ENCODE results near the gene SH2D7.
A peak's percentile ranks its signal among the peaks of the same experiment; 100 is the strongest.

Gene SH2D7

DNA sequence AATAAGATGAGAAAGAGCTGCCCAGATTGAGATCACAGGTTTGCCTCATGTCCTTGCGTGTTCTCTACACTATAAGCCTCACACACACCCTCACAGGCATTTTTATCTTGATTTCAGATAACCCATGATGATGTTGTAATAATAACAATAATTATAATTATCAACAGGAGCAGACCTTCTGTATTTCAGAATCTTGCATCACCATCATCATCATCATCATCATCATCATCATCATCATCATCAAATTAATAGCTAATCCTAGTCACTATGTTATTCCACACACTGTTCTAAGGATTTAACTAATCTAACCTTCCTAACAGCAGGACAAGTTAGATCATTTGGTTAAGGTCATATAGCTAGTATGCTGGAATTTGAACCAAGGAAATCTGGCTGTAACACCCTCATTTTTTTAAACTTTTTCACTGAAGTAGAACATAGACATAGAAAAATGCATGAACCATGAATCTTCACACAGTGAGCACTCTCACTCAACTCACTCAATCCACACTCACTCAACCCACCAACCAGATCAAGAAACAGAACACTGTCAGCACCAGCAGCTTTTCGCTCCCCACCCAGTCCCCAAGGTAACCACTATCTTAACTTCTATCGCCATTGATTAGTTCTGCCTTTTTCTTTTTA, 1.8 kb upstream of the SH2D7 start:
- TF ChIP-seq ZFP3 (CRISPR knock-in tag; IDR thresholded peaks at IDR 0.05) (no peak), ZNF70 (CRISPR knock-in tag; IDR thresholded peaks at IDR 0.05) (no peak), RARB (CRISPR knock-in tag; IDR thresholded peaks at IDR 0.05) (no peak)
- ATAC-seq = no peak

DNA sequence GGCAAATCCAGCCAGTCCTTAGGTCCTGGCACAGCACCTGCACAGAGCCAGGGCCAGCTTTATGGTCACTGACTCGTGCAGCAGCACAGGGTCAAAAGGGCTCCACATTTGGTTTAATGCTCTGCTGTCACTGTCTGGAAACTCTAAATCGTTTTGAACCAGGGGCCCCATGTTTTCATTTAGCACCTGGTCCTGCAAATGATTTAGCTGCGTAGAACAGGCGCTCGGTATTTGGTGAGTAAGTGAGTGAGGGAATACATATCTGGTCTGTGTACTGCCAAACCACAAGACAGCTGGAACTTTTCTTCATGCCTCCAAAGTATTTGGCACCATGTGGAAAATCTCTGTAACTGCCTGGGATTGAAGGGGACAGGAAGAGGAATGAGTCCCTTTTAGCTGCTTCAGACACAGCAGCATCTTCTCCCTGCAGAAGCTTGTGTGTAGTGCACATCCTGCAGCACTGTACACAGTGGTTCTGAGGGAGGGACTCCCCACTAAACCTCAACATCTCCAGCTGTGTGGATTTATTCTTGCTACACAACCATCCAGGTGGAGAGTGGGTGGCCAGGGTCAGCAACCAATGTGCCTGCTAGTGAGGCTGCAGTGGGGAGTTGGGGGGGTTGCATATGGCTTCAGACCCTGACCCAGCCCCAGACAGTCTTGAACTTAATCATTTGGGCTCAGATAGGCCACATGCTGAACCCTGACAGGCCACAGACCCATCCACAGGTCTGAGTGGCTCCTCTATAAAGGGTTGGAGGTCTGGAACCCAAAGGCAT, 1.1 kb downstream of the SH2D7 start:
- TF ChIP-seq TOX (CRISPR knock-in tag; IDR thresholded peaks at IDR 0.05; ENCODE audit: borderline replicate concordance) = peak; percentile 76; the same call in 1 of the 2 replicates
- no peak for TF ChIP-seq ARNTL (CRISPR knock-in tag; IDR thresholded peaks at IDR 0.05; ENCODE audit: borderline replicate concordance, low read depth)
- TF ChIP-seq, protein P1, sequence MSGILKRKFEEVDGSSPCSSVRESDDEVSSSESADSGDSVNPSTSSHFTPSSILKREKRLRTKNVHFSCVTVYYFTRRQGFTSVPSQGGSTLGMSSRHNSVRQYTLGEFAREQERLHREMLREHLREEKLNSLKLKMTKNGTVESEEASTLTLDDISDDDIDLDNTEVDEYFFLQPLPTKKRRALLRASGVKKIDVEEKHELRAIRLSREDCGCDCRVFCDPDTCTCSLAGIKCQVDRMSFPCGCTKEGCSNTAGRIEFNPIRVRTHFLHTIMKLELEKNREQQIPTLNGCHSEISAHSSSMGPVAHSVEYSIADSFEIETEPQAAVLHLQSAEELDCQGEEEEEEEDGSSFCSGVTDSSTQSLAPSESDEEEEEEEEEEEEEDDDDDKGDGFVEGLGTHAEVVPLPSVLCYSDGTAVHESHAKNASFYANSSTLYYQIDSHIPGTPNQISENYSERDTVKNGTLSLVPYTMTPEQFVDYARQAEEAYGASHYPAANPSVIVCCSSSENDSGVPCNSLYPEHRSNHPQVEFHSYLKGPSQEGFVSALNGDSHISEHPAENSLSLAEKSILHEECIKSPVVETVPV (CRISPR knock-in tag; IDR thresholded peaks at IDR 0.05) = no peak
- TF ChIP-seq ISL1 (CRISPR knock-in tag; IDR thresholded peaks at IDR 0.05) = no peak
- TF ChIP-seq TCF4 (CRISPR knock-in tag; IDR thresholded peaks at IDR 0.05; ENCODE audit: borderline replicate concordance) = peak; percentile 41; the same call in 1 of the 2 replicates
- ATAC-seq = peak; percentile 93

DNA sequence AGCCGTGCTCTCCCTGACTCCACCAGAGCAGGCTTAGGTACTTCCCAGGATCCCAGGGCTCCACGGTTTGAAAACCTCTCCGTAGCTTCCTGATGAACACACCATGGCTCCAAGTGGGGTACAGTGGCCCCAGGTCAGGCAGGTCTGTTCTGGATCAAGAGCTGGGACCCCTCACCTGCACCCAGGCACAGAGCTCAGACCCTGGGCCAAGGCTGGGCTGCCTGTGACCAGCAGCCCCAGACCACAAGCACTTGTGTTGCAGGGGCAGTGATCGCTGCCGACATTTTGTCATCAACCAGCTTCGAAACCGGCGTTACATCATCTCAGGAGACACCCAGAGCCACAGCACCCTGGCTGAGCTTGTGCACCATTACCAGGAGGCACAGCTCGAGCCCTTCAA, 5.3 kb downstream of the SH2D7 start:
- no peak for ATAC-seq
- TF ChIP-seq CSDC2 (CRISPR knock-in tag; IDR thresholded peaks at IDR 0.05) = no peak

DNA sequence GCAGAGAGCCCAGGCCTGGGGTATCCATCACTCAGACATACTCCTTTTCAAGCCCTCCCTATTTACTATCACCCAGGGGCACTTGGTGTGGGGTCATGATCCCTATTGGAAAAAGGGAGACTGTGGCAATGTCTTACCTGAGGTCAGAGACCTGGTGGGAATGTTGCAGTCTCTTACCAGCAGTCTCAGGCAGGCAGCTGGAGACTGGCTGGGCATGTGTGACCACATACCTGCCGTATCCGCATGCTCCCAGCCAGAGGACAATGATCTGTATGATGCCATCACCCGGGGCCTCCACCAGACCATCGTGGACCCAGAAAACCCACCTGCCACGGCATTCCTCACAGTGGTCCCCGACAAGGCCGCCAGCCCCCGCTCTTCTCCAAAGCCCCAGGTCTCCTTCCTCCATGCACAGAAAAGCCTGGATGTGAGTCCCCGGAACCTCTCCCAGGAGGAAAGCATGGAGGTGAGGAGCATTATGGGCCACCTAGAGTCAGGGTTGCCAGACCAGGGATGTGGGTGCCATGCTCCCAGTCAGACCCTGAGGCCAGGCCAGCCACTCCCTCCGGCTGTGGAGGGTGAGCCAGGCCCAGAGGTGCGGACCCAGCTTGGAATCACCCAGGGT, 5.9 kb downstream of the SH2D7 start:
- TF ChIP-seq ZNF70 (CRISPR knock-in tag; IDR thresholded peaks at IDR 0.05) = no peak
- TF ChIP-seq, protein P1 (CRISPR knock-in tag; IDR thresholded peaks at IDR 0.05) = no peak
- TF ChIP-seq TOX (CRISPR knock-in tag; IDR thresholded peaks at IDR 0.05; ENCODE audit: borderline replicate concordance) = no peak
- TF ChIP-seq ZFP30 (CRISPR knock-in tag; IDR thresholded peaks at IDR 0.05) = no peak
- no peak for TF ChIP-seq TCF4 (CRISPR knock-in tag; IDR thresholded peaks at IDR 0.05; ENCODE audit: borderline replicate concordance)
- TF ChIP-seq, protein P2, sequence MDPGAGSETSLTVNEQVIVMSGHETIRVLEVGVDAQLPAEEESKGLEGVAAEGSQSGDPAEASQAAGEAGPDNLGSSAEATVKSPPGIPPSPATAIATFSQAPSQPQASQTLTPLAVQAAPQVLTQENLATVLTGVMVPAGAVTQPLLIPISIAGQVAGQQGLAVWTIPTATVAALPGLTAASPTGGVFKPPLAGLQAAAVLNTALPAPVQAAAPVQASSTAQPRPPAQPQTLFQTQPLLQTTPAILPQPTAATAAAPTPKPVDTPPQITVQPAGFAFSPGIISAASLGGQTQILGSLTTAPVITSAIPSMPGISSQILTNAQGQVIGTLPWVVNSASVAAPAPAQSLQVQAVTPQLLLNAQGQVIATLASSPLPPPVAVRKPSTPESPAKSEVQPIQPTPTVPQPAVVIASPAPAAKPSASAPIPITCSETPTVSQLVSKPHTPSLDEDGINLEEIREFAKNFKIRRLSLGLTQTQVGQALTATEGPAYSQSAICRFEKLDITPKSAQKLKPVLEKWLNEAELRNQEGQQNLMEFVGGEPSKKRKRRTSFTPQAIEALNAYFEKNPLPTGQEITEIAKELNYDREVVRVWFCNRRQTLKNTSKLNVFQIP (CRISPR knock-in tag; IDR thresholded peaks at IDR 0.05; ENCODE audit: borderline replicate concordance, low read depth) = no peak
- no peak for TF ChIP-seq ZFP3 (CRISPR knock-in tag; IDR thresholded peaks at IDR 0.05)
- no peak for TF ChIP-seq ZC3H10 (CRISPR knock-in tag; IDR thresholded peaks at IDR 0.05)
- TF ChIP-seq BACH2 (CRISPR knock-in tag; IDR thresholded peaks at IDR 0.05; ENCODE audit: borderline replicate concordance) = no peak
- TF ChIP-seq, protein P3, sequence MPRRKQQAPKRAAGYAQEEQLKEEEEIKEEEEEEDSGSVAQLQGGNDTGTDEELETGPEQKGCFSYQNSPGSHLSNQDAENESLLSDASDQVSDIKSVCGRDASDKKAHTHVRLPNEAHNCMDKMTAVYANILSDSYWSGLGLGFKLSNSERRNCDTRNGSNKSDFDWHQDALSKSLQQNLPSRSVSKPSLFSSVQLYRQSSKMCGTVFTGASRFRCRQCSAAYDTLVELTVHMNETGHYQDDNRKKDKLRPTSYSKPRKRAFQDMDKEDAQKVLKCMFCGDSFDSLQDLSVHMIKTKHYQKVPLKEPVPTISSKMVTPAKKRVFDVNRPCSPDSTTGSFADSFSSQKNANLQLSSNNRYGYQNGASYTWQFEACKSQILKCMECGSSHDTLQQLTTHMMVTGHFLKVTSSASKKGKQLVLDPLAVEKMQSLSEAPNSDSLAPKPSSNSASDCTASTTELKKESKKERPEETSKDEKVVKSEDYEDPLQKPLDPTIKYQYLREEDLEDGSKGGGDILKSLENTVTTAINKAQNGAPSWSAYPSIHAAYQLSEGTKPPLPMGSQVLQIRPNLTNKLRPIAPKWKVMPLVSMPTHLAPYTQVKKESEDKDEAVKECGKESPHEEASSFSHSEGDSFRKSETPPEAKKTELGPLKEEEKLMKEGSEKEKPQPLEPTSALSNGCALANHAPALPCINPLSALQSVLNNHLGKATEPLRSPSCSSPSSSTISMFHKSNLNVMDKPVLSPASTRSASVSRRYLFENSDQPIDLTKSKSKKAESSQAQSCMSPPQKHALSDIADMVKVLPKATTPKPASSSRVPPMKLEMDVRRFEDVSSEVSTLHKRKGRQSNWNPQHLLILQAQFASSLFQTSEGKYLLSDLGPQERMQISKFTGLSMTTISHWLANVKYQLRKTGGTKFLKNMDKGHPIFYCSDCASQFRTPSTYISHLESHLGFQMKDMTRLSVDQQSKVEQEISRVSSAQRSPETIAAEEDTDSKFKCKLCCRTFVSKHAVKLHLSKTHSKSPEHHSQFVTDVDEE (CRISPR knock-in tag; IDR thresholded peaks at IDR 0.05) = no peak
- no peak for ATAC-seq

DNA sequence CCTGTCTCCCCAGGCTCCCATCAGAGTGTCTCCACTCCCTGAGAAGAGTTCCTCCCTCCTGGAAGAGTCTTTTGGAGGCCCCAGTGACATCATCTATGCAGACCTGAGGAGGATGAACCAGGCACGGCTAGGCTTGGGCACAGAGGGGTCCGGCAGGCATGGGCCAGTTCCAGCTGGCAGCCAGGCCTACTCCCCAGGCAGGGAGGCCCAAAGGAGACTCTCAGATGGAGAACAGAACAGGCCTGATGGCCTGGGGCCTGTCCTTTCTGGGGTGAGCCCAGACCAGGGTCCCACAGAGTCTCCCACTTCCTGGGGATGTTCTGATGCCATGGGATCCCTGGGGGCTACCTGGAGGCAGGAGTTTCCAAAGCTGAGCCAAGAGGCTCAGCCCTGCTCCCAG, 8.5 kb downstream of the SH2D7 start:
- no peak for ATAC-seq
- no peak for TF ChIP-seq ESRRG (CRISPR knock-in tag; IDR thresholded peaks at IDR 0.05)
- no peak for TF ChIP-seq ZC3H10 (CRISPR knock-in tag; IDR thresholded peaks at IDR 0.05)
- no peak for TF ChIP-seq CSDC2 (CRISPR knock-in tag; IDR thresholded peaks at IDR 0.05)
- TF ChIP-seq TCF4 (CRISPR knock-in tag; IDR thresholded peaks at IDR 0.05; ENCODE audit: borderline replicate concordance) = no peak
- no peak for TF ChIP-seq SNAI2 (CRISPR knock-in tag; IDR thresholded peaks at IDR 0.05)
- TF ChIP-seq ARNTL (CRISPR knock-in tag; IDR thresholded peaks at IDR 0.05; ENCODE audit: borderline replicate concordance, low read depth) = no peak
- no peak for TF ChIP-seq ZNF565 (CRISPR knock-in tag; conservative IDR thresholded peaks at IDR 0.05; ENCODE audit: low read depth)
- TF ChIP-seq ZNF70 (CRISPR knock-in tag; IDR thresholded peaks at IDR 0.05) = no peak
- TF ChIP-seq, protein P4, sequence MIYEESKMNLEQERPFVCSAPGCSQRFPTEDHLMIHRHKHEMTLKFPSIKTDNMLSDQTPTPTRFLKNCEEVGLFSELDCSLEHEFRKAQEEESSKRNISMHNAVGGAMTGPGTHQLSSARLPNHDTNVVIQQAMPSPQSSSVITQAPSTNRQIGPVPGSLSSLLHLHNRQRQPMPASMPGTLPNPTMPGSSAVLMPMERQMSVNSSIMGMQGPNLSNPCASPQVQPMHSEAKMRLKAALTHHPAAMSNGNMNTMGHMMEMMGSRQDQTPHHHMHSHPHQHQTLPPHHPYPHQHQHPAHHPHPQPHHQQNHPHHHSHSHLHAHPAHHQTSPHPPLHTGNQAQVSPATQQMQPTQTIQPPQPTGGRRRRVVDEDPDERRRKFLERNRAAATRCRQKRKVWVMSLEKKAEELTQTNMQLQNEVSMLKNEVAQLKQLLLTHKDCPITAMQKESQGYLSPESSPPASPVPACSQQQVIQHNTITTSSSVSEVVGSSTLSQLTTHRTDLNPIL (CRISPR knock-in tag; IDR thresholded peaks at IDR 0.05; ENCODE audit: low read depth) = no peak
- TF ChIP-seq OSR1 (CRISPR knock-in tag; IDR thresholded peaks at IDR 0.05) = no peak
- TF ChIP-seq TOX (CRISPR knock-in tag; IDR thresholded peaks at IDR 0.05; ENCODE audit: borderline replicate concordance) = no peak
- TF ChIP-seq PPARA (CRISPR knock-in tag; IDR thresholded peaks at IDR 0.05; ENCODE audit: borderline replicate concordance) = no peak
- TF ChIP-seq, protein P5, sequence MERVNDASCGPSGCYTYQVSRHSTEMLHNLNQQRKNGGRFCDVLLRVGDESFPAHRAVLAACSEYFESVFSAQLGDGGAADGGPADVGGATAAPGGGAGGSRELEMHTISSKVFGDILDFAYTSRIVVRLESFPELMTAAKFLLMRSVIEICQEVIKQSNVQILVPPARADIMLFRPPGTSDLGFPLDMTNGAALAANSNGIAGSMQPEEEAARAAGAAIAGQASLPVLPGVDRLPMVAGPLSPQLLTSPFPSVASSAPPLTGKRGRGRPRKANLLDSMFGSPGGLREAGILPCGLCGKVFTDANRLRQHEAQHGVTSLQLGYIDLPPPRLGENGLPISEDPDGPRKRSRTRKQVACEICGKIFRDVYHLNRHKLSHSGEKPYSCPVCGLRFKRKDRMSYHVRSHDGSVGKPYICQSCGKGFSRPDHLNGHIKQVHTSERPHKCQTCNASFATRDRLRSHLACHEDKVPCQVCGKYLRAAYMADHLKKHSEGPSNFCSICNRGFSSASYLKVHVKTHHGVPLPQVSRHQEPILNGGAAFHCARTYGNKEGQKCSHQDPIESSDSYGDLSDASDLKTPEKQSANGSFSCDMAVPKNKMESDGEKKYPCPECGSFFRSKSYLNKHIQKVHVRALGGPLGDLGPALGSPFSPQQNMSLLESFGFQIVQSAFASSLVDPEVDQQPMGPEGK (CRISPR knock-in tag; IDR thresholded peaks at IDR 0.05; ENCODE audit: borderline replicate concordance) = no peak
- no peak for TF ChIP-seq ZFP3 (CRISPR knock-in tag; IDR thresholded peaks at IDR 0.05)
